GM19099 (cell line): ENCODE results near the gene AP4B1.

ENCODE experiments used
- POLR2A ChIP-seq: IDR thresholded peaks from 3 replicates; pipeline ENCODE4 v1.6.1; 2011; ENCODE audit warnings: low read depth; ENCODE audit not compliant: insufficient read length; ENCODE audit errors: extremely low read depth

AP4B1 gene

DNA sequence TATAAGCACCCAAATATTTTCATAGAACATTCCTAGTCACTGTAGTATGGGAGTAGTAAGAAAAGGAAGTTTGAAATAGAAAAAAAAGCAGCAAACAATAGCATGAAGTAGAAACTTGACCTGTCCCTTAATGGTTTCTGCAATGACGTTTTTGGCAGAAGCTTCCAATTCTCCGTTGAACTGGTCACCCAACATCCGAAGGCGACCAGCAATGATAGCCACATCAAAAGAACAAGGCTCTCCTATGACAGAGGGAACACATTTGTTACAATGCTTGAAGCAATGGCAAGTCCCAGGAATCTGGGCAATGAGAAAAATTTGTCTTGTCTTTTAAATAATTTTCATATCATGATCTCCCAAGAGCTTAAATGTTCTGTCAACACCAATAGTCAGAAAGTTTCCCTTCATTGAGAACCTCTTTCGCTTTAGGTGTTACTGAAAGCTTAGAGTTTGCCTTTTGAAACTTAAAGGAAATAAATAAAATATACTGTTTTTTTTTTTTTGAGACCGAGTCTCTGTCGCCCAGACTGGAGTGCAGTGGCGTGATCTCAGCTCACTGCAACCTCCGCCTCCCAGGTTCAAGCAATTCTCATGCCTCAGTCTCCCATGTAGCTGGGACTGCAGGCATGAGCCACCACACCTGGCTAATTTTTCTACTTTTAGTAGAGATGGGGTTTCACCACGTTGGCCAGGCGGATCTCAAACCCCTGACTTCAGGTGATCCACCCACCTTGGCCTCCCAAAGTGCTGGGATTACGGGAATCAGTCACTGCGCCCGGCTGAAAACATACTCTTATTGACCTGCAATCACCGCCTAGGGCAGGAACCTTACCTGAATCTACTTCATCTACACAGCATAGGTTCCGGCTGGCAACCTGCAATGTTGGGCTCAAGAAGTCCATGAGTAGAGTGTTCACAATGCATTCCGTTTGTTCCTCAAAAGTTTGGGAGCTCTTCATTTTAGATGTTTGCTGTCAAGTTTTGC, 17.9 kb downstream of the AP4B1 start:
- TF ChIP-seq POLR2A: no peak

DNA sequence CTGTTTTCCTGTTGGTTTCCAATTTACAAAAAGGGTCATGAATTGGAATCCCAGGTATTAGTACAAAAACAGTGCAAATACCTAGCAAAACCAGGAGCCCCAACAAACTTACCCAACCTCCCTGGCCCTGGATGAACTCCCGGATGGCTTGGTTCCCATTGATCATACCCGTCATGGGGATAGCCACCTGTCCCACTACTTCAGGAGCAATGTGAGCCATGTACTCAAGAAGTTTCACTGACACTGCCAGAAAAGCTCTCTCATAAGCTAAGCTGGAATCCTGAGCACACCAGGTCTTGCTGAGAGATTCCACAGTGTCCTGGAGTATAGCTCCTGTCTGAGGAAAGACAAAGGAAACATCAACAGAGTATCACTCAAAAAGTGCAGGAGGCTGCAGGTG, 22.9 kb downstream of the AP4B1 start:
- TF ChIP-seq POLR2A: no peak

DNA sequence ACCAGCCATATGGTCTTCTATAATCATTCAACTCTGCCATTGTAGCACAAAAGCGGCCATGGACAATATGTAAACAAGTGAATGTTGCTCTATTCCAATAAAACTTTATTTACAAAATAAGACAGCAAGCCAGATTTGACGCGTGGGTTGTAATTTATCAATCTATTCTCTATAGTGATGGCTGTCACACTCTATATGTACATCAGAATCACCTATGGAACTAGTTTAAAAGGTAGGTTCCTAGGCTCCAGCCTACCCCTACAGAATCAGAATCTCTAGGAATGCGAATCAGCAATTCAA, 24.9 kb downstream of the AP4B1 start:
- TF ChIP-seq POLR2A: no peak

DNA sequence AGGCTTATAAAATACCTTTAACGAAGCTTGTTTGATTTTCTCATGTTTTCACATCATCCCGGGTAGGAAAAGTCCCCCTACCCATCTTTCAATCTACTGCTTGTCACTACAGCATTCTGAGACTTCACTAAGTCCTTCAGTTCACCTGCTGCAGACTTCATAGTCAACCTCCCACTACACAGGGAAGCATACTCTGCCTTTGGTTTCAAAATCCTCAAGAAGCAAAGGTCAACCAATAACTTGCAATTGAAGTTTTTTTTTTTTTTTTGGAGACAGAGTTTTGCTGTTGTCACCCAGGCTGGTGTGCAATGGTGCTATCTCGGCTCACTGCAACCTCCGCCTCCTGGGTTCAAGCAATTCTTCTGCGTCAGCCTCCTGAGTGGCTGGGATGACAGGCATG, 28.4 kb downstream of the AP4B1 start:
- TF ChIP-seq POLR2A: no peak

DNA sequence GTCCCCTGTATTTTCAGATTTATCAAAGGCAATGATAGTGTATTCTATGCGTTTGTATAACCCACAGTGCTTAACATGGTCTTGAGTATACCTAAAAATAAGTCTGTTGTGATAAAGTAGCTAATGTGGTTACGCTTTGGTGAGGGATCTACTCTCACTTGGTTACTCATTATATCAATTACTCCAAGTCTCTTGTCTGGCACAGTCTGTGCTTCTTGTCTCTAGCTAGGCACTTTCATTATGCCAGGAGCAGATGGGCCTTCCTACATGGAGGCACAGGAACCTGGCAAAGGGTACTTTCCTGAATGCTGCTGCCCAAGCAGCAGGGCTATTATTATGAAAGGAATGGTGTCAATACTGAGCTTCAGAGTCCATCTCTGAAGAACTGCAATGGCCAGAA, 28.9 kb downstream of the AP4B1 start:
- TF ChIP-seq POLR2A: no peak

DNA sequence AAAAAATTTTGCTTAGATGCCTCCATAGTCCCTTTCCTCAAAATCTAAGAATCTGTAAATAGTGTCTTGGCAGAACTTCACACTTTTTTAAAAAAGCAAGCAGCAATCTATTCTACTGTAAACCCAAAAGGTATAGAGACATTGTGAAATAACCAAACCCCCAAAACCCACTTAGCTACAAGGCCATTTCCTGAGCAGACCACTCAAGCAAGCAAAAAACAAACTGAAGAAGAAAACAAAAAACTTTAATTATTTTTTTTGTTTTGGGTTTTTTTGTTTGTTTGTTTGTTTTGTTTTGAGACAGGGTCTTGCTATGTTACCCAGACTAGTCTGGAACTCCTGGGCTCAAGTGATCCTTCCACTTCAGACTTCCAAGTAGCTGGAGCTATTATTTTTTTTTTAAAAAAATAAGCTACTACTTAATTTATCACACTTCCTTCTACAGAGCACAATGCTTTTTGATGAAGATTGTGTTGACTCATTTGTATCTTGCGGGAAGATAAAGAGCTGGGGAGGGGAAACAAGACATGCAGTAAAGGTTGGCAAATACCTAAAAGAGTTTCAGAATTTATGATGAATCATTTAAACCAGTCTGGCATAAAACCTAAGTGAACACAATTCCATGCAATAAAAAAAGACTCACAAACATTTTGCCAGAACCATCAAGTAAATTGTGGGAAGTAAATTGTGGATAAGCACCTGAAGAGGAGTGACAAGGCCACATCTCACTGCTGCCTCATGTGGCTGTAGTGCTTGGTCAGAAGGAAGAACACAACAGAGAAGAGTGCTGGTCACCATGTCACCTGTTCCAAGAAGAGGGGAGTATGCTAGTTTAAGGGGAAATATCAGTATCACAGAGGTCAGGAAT, 30.4 kb downstream of the AP4B1 start:
- no peak for TF ChIP-seq POLR2A

DNA sequence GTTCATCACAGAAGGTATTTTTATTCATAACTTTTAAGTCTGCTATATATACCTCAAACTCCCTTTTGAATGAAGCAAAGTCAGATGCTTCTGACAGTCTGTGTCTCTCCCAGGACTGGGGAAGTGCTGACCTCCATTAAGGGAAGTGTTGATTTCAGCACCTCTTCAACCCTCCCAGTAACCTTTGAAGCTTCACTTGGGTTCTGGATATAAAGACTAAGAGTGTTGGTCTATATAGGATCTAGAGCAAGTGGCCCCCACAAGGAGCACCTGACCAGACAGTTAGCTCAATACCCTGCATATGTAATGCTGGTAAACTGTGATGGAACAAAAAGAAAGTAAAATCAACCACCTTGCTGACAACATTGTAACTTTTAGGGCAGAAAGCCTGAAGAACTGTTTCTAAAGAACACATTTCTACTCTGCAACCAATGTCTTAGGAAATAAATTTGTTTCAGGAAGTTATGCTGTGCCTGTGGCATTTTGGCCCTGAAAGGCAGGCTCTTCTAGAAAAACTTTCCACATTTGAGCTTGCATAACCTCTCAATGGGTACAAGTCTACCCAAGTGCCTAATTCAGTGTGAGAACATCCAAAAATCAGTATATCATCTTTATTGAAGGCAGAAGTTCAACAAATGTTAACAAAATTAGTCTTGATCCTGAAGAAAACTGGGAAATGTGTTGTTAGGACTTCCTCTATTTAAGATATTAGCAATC, 32.2 kb downstream of the AP4B1 start:
- TF ChIP-seq POLR2A: no peak

DNA sequence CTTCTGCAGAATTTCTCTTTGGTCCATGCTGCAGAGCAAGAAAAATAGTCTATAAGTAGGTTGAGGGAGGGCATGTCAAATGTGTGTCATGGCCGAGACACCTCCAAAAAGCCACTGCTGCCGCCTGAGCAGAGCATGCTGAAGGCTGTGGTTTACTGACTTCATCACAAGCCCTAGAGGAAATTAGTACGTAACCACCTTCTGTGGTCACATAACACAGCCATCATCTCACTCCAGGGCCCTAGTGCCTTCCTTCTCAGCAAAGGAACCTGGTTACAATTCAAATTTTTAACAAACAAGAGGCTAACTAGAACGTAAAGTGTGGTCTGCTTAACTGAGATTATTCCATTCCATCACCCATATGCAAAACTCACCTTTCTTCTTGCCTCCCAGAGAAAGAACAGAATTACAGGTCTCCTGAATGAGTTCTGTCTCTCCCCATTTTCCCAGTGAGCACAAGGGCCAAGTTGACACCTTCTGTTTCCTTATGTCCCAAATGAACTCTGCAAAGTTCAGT, 32.9 kb downstream of the AP4B1 start, which contains the start of gene PTPN22:
PTPN22 (minus strand) TSS at position 116 of the 517 bp plus-strand sequence.
- peak; percentile 89 for TF ChIP-seq POLR2A

DNA sequence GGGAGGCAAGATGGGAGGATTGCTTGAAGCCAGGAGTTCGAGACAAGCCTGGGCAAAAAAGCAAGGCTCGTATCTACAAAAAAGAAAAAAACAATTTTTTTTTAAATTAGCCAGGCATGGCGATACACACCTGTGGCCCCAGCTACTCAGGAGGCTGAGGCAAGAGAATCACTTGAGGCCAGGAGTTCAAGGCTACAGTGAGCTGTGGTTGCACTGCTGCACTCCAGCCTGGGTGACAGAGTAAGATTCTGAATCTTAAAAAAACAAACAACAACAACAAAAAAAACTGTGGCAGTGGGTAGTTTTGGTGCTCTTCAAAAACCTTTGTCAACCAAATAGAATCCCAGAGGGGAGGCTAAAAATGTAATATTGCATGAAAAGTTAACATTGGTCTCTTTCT, 33.8 kb downstream of the AP4B1 start:
- no peak for TF ChIP-seq POLR2A

DNA sequence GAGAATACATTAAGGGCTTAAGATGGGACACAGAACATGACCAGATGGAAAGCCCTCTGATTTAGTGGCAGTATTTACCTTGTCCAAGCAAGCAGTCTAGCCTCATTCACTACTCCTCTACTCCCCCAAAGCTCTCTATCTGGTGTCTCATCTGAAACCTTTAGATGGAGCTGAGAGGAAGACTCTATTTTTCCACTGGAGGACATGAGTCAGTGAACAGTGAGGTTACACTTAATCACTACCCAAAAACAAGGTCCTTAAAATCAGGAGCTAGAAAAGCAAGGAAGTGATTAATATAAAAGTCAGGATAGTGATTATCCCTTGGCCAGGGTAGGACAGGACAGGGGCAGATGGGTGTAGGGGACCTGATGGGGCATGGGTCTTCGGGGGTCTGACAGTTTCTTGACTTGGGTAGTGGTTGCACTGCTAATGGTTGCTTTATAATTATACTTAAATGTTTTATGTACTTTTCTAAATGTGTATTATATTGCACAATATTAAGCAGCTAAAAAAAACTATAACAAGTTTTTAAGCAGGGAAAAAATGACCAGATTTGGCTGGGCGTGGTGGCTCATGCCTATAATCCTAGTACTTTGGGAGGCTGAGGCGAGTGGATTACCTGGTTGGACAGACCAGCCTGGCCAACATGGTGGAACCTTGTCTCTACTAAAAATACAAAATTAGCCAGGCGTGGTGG, 36.1 kb downstream of the AP4B1 start:
- no peak for TF ChIP-seq POLR2A

DNA sequence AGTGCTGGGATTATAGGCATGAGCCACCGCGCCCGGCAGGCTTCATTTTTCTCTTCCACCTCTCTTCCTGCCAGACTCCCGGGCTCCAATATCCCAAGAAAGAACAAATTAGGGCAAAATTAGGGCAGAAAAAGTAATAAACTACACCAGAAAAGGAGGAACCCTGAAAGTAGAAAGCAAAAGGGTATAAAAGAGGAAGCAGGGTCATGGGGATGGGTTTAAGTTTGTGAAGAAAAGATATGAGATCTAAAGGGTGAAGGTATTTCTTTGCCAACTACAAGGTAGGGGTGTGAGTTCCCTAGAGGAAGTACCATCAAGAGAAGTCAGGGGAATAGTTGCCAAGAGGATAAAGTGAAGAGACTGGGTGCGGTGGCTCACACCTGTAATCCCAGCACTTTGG, 43.0 kb downstream of the AP4B1 start:
- TF ChIP-seq POLR2A: no peak

DNA sequence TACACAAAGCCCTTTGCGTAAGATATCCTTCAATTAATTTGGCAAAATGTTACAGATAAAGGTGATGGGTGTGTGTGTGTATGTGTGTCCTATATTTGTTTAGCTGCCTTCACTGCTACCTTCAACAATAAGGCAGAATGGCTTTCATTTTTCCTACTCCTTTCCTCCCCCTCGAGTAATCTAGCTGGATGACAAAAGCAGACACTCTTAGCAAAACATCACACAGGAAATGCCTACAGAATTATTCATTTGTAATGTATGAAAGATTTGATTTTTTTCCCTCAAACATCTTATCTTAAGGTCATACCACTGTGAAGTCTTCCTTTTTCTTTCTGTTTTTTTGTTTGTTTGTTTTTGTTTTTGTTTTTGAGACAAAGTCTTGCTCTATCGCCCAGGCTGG, 43.7 kb downstream of the AP4B1 start:
- TF ChIP-seq POLR2A: no peak

DNA sequence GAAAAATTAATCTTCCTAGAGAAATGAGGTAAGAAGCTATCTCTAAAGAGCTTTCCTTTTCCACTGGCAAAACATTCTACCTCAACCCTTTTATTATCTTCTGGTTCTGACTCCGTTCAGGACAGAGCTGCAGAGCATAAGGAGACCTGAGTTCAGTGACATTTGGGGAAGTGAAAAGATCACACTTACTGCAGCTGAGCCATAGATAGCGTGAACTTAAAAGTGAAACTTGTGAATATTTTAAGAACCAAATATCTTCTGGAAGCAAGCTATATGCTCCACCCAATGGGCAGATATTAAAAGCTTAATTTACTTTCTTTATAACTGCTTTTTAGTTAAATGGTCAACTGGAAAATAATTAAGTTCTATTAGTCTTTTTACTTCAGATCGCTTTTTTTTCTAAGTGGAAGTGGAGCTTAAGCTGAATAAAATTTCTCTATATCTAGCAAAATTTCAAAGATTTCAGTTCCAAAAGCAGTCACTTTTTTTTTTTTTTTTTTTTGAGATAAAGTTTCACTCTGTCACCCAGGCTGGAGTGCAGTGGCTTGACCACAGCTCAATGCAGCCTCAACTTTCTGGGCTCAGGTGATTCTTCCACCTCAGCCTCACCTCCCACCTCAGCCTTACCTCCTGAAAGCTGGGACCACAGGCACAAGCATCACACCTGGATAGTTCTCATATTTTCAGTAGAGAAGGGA, 45.0 kb downstream of the AP4B1 start:
- TF ChIP-seq POLR2A: no peak

DNA sequence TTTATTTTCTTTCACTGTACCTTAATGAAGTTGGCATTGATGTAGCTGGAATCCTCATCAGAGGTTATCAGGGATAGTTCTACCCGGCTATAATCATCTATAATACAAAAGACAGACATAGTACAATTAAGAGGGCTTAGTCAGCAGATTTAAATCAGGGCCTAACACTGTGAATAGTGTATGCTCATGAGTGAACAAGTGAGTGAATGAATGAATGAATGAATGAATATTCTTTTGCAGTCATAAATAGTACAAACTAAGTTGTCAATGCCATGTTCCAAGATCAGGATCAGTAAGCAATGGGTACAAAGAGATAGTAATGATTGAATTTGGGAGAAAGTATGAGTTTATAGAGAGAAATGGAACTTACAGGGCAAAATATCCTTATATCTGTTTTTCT, 45.6 kb downstream of the AP4B1 start:
- no peak for TF ChIP-seq POLR2A
